Breast epithelium (tissue), 4 donors: Measurements from ENCODE around the gene CERS3. TPM values are rescaled to one million over a fixed set of nuclear protein-coding genes. Genes with fewer than 3 reads are reported as not detected.

Experiments
- DNase-seq, 2 donors: peaks; one replicate each; pipeline ENCODE4 v3.0.0-alpha.2; 2019; ENCODE audit warnings: low spot score in 2 of 2
- H3K27ac ChIP-seq, 2 donors: fragments of 200-600 bp; sonication (generic) in 1 of 2; one replicate each; pipeline ENCODE4 v1.5.1; 2016 to 2019; ENCODE audit warnings: mild to moderate bottlenecking in 1 of 2
- H3K27me3 ChIP-seq, 2 donors: fragments of 200-600 bp; sonication (generic) in 1 of 2; one replicate each; pipeline versions ENCODE4 v1.5.1 to v1.6.0; 2017 to 2019; ENCODE audit warnings: control low read depth in 1 of 2, mild to moderate bottlenecking in 1 of 2
- H3K36me3 ChIP-seq: fragments of 200-600 bp; one replicate; pipeline ENCODE4 v1.5.1; 2019
- H3K4me1 ChIP-seq, 2 donors: fragments of 200-600 bp; sonication (generic); one replicate each; pipeline ENCODE4 v1.5.1; 2016 to 2019; ENCODE audit warnings: control low read depth in 1 of 2
- H3K4me3 ChIP-seq, 3 donors: fragments of 200-600 bp; sonication (generic); 1 replicate in 2 of 3; 2 replicates in 1 of 3; pipeline ENCODE4 v1.5.1; 2016 to 2019; ENCODE audit warnings: mild to moderate bottlenecking in 3 of 3, moderate library complexity in 2 of 3
- H3K9me3 ChIP-seq, 2 donors: fragments of 200-600 bp; sonication (generic) in 1 of 2; one replicate each; pipeline ENCODE4 v1.5.1; 2016 to 2019; ENCODE audit warnings: control low read depth in 1 of 2
- CTCF ChIP-seq, 3 donors: fragments of 450-650 bp; IDR thresholded peaks; one replicate each; pipeline ENCODE4 v1.5.1; 2016 to 2017; ENCODE audit warnings: antibody characterized with exemption in 3 of 3, mild to moderate bottlenecking in 3 of 3, moderate library complexity in 3 of 3
- POLR2A ChIP-seq: fragments of 450-650 bp; IDR thresholded peaks from one replicate; pipeline ENCODE4 v1.6.1; 2016; ENCODE audit warnings: antibody characterized with exemption, mild to moderate bottlenecking, moderate library complexity
- POLR2AphosphoS5 ChIP-seq, 3 donors: sonication (generic); formaldehyde crosslinking; IDR thresholded peaks; one replicate each; pipeline ENCODE4 v1.6.1; 2017; ENCODE audit warnings: antibody characterized with exemption in 3 of 3
- intact Hi-C: fragments of 100-400 bp; cut with DNase I; formaldehyde crosslinking; loops from one replicate; pipeline ENCODE4 v1.15.1; 2023; ENCODE audit warnings: low total_unique reads
- total RNA-seq, 3 donors: library from RNA; depleted of rRNA; stranded (reverse); fragments of >200 nt; gene quantifications; one replicate each; pipeline ENCODE4 v1.1.0, GENCODE V29; 2016

CERS3 gene
- total RNA-seq, 3 donors from 2014 or later = under 0.01 to 3.7 TPM; not detected in 1

GRCh38 chr15:100495861-100496260, 32.9 kb downstream of the CERS3 start:
- intact Hi-C loops = no loop called here
- no peak overlapping the region for H3K27ac ChIP-seq
- no peak for DNase-seq
- no peaks in the 10 kb centered on the region for H3K27me3 ChIP-seq
- no peaks in the 10 kb centered on the region for H3K4me1 ChIP-seq
- no peak overlapping the region for H3K4me3 ChIP-seq
- H3K36me3 ChIP-seq = no peaks in the 10 kb centered on the region
- no peak for TF ChIP-seq POLR2AphosphoS5 (IDR thresholded peaks at IDR 0.05)
- TF ChIP-seq CTCF (IDR thresholded peaks at IDR 0.05) = no peak
- TF ChIP-seq POLR2A = no peak
- H3K9me3 ChIP-seq = no peaks in the 10 kb centered on the region

- intact Hi-C loops = no loop called here
Measured at GRCh38 chr15:100493213-100493612, 35.5 kb downstream of the CERS3 start.

GRCh38 chr15:100484443-100484842, 44.3 kb downstream of the CERS3 start:
- H3K36me3 ChIP-seq = no peaks in the 10 kb centered on the region
- no peaks in the 10 kb centered on the region for H3K27me3 ChIP-seq
- no peaks in the 10 kb centered on the region for H3K4me1 ChIP-seq
- H3K4me3 ChIP-seq = no peak overlapping the region
- intact Hi-C loops = no loop called here
- H3K27ac ChIP-seq = no peak overlapping the region
- no peak for DNase-seq
- H3K9me3 ChIP-seq = no peaks in the 10 kb centered on the region
- TF ChIP-seq CTCF (IDR thresholded peaks at IDR 0.05) (no peak), POLR2AphosphoS5 (IDR thresholded peaks at IDR 0.05) (no peak), POLR2A (no peak)

More at GRCh38 chr15:100493213-100493612, 35.5 kb downstream of the CERS3 start:
- no peaks in the 10 kb centered on the region for H3K4me1 ChIP-seq
- H3K27ac ChIP-seq = no peak overlapping the region
- TF ChIP-seq CTCF (IDR thresholded peaks at IDR 0.05) (no peak), POLR2AphosphoS5 (IDR thresholded peaks at IDR 0.05) (no peak), POLR2A (no peak)
- no peaks in the 10 kb centered on the region for H3K36me3 ChIP-seq
- no peak overlapping the region for H3K4me3 ChIP-seq
- no peaks in the 10 kb centered on the region for H3K27me3 ChIP-seq
- no peak for DNase-seq
- H3K9me3 ChIP-seq = no peaks in the 10 kb centered on the region

GRCh38 chr15:100483370-100483769, 45.4 kb downstream of the CERS3 start:
- H3K27me3 ChIP-seq = no peaks in the 10 kb centered on the region
- intact Hi-C loops = no loop called here
- H3K27ac ChIP-seq = no peak overlapping the region
- DNase-seq = no peak
- no peaks in the 10 kb centered on the region for H3K36me3 ChIP-seq
- no peak overlapping the region for H3K4me3 ChIP-seq
- H3K4me1 ChIP-seq = no peaks in the 10 kb centered on the region
- H3K9me3 ChIP-seq = peaks cover 1 to 10% of the 10 kb centered on the region in 2 donors
- TF ChIP-seq POLR2AphosphoS5 (IDR thresholded peaks at IDR 0.05) (no peak), CTCF (IDR thresholded peaks at IDR 0.05) (no peak), POLR2A (no peak)

GRCh38 chr15:100476805-100477204, 51.9 kb downstream of the CERS3 start:
- Histone ChIP-seq H3K9me3 (peaks cover 6 to 36% of the 10 kb centered on the region in 2 donors), H3K36me3 (no peaks in the 10 kb centered on the region), H3K27me3 (no peaks in the 10 kb centered on the region), H3K4me3 (no peak overlapping the region), H3K27ac (no peak overlapping the region), H3K4me1 (no peaks in the 10 kb centered on the region)
- DNase-seq = no peak
- intact Hi-C loops = no loop called here
- no peak for TF ChIP-seq POLR2A
- TF ChIP-seq CTCF (IDR thresholded peaks at IDR 0.05) = no peak
- TF ChIP-seq POLR2AphosphoS5 (IDR thresholded peaks at IDR 0.05) = no peak
